CD4-positive, alpha-beta T cell treated with Interleukin-15 for 4 hours (primary cell): ENCODE data around the gene NAALADL2.

Experiments used
- DNase-seq: peaks from one replicate; pipeline ENCODE4 v3.0.0-alpha.2; 2020; ENCODE audit warnings: low spot score

Gene NAALADL2

DNA sequence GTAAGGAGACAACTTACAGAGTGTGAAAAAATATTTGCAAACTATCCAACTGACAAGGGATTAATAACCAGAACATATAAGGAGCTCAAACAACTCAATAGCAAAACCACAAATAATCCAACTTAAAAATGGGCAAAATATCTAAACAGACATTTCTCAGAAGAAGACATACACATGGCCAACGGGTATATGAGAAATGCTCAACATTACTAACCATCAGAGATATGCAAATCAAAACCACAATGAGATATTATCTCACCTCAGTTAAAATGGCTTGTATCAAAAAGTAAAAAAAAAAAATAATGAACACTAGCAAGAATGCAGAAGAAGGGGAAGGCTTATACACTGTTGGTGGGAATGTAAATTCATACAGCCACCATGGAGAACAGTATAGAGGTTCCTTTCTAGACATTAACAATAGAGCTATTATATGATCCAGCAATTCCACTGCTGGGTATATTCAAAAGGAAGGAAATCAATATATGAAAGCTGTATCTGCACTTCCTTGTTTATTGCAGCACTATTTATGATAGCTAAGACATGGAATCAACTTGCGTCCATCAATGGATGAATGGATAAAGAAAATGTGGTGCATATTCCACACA, 998.6 kb downstream of the NAALADL2 start:
- DNase-seq: no peak
